Measurements from ENCODE around the gene POLN. TPM values are rescaled to one million over a fixed set of nuclear protein-coding genes. Genes with fewer than 3 reads are reported as not detected.

Gene POLN
- total RNA-seq, result 1.1 TPM

DNA sequence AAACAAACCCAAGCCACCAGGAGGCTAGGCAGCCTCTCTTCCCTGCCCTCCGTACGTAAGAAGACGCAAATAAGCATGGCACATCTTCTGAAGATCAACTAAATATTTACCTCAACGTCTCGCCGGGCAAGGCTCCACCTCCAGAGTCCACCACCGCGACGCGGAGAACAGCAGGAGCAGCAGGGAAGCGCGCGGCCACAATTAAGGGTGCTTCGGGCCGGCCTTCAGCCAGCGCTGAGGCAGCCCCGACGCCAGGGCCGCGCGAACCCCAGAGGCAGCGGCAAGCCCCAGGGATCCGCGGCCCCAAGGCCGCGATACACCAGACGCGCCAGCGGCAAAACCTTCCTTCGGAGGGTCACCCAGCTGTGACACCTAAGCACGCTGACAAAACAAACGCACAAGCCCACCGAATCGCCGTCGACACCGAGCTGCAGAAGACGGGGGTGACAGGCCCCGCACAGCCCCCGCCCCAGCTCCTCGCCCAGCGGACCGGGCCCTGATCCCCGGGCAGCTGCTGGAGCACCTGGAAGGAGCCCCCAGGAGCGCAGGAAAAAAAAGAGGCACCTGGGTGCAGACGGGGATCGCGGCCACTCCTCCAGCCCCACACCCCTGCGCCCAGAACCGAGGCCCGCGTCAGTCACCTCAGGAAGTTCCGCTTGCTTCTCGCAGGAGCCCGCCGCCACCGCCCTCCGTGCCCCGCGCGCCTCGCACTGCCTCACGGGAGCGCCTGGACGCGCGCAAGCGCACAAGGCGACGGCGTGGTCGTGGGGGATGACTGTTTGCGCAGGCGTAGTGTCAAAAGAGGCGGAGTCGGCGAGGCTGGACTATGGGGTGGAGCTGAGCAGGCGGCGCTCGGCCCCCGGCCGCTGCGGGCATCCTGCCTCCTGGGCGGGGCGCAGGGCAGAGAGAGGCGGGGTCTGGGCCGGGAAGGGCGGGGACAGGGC lies at the start of gene POLN, which contains the start of gene HAUS3:
TSS of gene POLN (minus strand) at position 712 of the 944 bp plus-strand sequence. CDS start 12,890 bp downstream, outside the sequence.
TSS of gene HAUS3 (minus strand) at position 712 of the 944 bp plus-strand sequence. CDS start 1,175 bp downstream, outside the sequence.
- peak; percentile 98 for ATAC-seq

DNA sequence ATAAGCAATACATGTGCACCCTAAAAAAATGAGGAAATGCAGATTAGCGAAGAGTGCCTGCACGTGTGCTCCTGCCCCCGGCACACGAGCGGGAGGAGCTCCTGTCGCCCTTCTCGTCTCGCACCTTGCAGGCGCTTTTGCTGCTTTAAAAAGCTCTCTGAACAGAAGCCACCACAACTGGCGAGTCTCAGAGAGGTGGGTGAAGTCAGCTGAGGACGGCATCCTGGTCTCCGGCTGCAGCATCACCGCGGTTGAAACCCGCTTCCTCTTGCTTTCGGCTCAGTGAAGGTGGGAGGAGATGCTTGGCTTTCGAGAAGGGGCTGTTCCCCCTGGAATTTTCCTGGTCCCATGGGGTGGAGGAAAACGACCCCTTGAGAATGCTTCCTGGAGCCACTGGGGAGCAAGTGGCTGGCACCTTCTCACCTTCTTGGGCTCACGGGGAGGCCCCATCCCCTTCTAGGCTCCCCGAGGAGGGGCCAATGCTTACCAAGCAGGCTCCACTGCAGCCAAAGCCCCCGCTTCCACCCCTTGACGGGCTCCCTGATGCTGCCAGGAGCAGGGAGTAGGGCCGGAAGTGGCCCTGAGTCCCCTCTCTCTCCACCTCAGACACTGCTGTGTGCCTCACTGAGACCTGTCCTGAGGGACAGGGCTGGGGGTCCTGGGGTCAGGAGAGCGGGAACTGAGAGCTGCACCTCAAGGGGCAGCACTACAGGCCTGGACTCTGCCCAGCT lies 49.2 kb upstream of the POLN start:
- peak; percentile 14 for ATAC-seq

DNA sequence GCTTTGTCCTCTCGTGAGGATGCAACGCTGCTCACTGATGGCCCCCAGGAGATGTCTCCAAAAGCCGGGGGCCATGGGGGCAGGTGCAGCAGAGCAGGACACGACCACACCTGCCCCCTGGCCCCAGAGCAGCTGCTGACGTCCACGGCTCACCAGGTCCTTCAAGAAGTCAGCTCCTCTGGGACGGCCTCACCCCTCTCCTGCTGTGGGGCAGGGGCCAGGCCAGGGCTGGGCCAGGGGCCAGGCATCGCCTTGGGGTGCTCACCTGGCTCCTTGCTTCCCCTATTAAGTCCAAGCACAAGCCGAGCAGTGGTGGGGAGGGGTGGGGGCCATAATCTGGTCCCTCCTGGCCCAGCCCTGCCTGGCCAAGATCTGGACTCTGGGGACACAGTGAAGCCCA lies 48.6 kb upstream of the POLN start:
- no peak for ATAC-seq

DNA sequence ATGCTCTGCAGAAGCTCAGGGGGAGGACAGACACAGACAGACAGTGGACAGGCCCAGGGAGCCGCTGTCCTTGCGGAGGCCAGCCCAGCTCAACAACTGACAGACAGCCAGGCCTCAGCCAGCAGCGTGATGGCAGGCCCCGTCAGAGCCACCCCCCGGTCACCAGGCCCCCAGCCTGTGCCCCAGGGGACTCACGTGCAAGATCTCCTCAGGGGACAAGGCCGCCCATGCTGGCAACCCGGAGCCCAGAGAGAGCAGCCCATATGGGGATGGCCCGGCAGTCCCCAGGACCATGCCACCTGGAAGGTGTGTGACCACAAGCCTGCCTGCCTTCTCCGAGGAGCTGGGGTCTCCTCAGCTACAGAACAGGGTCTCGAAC lies 48.0 kb upstream of the POLN start:
- no peak for ATAC-seq

DNA sequence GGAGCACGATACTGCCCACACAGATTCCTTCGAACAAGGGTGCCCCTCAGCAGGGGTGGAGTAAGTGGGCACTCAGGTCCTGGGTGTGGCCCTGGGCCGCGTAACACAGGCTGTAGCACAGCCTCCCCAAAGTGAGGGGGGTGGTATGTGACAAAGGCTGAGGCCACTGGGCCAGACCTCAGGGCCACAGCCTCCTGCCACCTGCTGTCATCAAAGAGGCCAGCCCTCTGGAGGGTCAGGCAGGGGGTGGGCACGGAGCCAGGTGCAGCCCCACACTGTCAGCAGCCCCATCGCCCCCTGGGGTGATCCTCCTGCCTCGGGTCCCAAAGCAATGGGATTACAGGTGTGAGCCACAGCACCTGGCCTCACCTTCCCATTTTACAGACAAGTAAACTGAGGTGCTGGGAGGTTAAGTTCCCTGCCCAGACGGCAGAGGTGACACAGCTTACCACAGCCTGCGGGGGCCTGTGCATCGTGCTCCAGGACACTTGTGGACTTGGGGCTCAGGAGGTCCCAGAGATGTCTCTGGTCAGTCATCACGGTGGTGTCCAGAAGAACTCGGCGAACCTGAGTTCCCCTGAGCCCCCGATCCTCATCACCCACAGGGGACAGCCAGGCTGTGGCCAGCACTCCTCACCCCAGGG lies 47.5 kb upstream of the POLN start:
- no peak for ATAC-seq

DNA sequence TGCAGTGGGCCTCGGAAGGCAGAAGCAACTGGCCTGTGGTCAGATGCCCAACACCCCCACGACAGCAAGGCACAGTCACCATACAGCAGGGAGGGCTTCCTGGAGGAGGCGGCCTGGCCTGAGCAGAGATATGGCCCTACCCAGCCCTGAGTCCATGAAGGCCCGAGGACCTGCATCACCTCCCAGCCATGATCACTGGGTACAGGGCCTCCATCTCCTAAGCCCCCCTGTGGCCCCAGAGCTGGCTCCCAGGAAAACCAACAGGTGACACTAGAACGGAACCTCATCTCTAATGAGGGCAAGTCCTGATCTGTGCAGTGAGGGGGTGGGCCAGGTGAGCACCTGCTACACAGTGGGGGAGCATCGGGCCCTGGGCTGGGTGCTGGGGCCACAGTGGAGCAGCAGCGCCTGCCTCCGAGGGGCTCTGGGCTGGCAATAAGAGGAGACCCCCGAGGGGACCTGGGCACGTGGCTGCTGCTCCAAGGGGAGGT lies 46.2 kb upstream of the POLN start:
- ATAC-seq, result no peak

DNA sequence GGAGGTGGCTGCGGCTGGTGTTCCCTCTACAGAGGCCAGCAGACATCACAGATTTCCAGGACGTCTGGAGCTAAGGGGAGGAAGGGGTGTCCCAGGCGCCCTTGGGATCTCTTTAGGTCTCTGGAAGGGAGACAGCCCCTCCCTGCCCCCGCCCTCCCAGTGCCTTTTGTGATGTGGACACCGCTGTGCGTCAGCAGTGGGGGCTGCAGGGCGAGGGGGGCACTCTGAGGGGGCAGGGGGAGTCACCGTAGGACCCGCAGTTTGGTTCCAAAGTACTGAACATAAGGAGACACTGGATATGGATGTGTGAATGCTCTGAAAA lies 45.6 kb upstream of the POLN start:
- no peak for ATAC-seq

DNA sequence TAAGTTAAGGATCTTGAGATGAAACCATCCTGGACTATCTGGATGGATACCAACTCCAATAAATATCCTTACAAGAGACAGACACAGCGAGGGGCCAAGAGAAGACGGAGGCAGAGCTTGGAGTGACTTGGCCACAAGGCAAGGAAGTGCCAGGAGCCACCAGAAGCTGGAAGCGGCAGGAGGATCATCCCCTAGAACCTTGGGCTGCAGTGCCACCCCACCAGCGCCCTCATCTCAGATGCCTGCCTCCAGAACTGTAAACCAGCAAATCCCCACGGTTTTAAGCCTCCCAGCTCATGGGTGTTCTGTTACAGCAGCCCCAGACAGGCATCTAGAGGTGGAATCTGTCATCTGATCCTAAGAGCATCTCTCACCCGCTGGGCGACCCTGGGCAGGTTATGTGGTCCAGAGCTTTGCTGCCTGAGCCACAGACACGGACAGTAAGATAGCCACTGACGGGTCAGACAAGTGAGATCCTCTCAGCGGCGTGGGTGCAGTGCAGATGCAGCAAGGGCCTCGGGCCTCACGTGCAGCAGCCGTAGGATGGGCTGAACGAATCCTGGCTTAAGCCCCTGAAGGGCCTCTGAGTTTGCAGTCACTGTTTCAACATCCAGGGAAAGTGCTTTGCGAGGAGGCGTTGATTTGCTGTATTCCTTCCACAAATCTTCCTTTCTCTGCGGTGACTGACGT lies 45.1 kb upstream of the POLN start:
- no peak for ATAC-seq

DNA sequence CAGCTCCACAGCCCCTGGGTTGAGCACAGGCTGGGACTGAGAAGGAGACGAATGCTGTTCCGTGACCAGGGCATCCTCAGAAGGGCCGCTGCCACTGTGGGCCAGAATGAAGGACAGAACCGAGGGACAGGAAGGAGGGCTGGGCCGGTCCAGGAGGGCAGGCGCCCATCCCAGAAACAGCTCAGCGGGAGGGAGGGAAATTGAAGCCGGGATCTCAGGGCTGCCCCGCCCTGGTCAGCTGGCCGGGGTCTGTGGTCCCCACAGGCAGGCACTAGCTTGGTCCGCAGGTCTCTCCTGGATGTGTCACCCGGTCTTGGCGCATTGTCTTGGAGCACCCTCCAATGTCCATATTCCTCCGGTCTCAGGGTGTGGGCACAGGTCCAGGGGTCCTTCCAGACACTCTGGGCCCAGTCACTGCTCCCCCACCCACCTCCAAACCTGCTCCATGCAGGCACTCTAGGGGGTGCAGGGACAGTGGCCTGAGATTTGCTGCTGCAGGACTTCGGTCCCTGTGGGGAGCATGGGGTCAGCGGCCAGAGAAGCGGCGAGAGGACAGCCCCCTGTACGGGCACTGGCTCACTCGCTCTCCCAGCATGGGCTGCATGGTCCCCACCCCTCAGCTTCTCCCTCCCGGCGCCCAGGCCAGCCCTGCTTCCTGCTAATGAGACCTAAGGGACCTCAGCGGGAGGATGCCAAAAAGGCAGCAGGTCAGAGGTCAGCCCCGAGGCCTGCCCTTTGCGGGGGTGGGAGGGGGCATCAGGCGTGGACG lies 43.9 kb upstream of the POLN start:
- ATAC-seq, result peak; percentile 12

DNA sequence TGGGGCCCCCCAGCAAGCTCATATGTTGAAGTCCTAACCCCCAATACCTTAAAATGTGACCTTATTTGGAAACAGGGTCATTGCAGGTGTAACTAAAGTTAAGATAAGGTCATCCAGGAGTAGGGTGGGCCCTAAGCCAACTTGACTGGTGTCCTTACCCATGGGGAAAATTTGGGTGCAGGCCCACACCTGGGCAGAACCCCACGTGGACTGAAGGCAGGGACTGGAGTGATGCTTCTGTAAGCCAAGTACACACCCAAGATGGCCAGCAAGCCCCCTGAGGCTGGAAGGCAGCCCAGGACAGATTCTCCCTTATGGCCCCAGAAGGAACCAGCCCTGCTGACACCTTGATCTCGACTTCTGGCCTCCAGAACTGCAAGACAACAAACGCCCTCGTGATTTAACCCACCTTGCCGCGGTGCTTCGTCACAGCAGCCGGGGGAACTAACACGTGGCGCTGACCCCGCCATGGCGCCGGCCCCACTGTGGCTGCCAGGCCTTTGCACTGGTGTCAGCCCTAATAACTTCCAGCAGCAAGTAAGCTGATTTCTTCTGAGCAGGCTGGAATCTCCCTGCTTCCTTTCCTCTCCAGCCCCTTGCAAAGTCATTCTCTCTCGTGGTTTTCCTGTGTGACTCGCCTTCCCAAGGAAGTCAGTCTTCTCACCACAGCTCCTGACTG lies 43.2 kb upstream of the POLN start:
- no peak for ATAC-seq

DNA sequence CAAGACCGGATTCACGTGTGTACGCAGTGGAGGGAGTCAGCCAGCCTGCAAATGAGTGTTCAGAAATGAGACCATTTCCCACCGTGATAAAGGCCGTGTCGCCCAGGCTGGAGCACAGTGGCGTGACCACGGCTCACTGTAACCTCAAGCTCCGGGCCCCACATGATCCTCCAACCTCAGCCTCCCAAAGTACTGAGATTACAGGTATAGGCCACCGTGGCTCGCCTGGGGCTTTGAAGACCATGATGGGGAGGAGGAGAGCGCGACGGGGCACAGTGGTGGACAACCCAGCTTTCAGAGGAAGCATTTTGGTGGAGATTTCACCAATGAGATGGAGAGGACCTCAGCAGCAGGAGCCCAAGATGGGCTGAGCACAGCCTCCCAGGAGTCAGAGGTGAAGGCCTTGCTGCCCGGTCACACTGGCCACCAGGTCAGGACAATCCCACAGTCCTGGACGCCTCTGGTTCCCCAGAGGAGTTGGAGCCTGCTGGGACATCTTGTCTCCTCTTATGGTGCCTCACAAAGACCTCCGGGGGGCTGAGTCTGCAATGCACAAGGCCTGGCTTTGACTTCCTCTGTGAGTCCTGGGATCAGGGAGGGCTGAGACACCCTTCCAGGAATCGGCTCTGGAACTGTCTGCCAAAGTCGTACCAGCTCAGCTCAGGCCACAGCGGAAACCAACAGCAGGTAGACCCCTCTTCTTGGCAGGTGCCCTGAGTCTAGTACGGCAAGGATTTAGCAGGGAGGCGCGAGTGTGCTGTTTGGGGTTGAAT lies 42.4 kb upstream of the POLN start:
- no peak for ATAC-seq

DNA sequence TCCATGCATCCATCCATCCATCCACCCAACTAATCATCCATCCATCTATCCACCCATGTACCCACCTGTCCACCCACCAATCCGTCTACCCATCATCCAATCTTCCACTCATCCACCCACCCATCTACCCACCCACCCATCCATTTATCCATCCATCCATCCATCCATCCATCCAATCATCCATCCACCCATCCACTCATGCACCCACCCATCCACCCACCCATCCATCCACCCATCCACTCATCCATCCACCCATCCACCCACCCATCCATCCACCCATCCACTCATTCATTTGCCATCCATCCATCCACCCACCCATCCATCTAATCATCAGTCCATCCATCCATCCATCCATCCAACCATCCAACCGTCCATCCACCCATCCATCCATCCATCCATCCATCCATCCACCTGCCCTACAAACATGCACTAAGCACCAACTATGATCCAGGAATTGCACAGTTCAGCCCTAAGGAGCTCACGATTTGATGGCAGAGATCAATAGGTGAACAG lies 41.3 kb upstream of the POLN start:
- no peak for ATAC-seq

DNA sequence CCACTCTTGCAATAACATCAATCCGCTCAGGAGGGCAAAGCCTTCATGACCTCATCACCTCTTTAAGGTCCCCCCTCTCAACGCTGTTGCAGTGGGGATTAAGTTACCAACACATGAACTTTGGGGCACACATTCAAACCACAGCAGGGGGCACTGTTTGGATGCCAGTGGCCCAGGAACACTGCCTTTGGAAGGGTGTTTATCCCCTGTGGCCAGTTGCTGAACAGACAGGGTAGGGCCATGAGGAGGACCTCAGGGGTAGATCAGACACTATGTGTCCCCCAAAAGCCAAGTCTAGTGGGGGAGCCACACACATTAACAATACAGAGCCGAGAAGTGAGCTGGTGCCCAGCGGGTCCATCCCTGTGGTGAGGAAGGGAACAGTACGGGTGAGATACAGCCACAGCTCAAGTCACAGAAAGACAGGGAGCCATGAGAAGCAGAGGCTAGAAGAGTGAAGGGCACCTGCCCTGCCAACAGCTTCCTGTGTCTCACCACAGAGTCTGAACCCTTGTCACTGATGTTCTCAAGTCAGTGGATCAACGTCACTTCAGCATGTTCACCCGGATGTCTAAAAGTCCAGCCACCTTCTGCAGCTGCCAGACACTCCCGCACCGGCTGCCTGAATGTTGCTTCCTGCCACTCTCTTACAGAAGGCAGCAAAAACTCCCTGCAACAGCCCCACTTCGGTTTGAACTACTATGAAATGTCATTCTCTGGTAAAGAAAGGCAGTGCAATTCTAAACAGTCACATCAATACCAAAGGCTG lies 39.8 kb upstream of the POLN start:
- ATAC-seq, result peak; percentile 38

DNA sequence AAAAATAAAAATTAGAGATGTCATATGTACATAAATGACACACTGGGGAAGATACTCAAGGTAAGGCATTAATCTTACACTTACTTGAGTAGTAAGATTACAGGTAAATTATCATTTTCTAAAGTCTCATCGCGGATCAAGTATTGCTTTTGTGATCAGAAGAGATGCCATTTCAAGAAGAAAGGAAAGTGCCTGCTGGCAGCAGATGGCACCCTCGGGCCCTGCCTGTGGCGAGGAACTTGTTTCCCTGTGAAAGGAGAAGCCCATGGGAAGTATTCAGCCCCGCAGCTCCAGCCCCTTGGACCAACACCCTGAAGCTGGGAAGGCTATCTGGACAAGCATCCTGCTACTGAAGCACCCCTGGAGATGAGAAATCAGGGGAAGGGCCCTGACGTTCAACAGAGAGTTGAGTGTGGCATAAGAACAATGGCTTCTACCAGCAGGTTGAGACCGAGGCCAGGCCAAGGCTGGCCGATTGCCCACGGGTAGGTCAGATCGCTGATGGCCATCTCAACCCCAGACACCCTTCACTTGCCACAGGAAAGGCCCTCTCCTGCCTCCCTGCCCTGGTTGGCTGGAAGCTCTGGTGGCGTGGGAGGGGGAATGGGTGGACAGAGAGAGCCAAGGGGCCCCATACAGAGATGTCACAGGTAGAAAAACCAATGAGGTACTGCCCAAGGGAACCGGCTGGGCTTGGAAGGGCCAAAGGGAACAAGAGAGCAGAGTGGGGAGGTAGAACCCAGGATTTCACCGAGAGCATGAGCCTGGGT lies 38.8 kb upstream of the POLN start:
- ATAC-seq, result no peak

DNA sequence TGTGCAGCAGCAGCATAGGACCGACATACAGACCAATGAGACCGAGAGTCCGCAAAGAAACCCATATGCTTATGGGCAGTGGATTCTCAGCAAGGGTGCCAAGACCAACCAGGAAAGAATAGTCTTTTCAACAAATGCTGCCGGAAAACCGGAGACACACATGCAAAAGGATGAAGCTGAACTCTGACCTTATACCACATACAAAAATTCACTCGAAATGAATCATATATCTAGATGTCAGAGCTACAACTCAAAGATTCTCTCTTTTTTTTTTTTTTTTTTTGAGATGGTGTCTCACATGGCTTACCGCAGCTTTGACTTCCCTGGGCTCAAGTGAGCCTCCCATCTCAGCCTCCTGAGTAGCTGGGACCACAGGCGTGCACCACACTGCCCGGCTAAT lies 36.0 kb upstream of the POLN start:
- ATAC-seq, result no peak

DNA sequence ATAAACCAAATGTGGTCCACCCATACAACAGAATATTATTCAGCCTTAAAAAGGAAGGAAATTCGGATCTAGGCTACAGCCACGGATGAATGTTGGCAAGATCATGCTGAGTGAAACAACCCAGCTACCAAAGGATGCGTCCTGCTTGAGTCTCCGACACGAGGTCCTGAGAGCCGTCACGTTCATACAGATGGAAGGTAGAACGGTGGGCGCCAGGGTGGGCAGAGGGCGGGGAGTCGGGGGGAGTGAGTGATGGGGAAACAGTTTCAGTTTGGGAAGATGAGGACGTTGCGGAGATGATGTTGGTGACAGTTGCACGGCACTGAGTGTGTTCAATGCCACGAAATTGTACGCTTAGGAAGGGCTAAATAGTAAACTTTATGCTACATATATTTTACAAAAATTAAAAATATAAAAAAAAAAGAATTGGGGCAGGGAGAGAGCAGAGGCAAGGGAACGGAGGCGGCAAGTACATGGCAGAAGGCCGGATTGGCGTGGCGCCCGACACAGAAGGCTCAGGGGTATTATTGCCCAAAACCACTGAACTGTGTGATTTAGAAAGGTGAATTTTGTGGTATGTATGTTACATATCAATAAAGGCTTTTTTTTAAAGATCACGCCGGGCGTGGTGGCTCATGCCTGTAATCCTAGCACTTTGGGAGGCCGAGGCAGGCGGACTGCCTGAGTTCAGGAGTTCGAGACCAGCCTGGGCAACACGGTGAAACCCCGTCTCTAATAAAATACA lies 34.8 kb upstream of the POLN start:
- ATAC-seq, result no peak

DNA sequence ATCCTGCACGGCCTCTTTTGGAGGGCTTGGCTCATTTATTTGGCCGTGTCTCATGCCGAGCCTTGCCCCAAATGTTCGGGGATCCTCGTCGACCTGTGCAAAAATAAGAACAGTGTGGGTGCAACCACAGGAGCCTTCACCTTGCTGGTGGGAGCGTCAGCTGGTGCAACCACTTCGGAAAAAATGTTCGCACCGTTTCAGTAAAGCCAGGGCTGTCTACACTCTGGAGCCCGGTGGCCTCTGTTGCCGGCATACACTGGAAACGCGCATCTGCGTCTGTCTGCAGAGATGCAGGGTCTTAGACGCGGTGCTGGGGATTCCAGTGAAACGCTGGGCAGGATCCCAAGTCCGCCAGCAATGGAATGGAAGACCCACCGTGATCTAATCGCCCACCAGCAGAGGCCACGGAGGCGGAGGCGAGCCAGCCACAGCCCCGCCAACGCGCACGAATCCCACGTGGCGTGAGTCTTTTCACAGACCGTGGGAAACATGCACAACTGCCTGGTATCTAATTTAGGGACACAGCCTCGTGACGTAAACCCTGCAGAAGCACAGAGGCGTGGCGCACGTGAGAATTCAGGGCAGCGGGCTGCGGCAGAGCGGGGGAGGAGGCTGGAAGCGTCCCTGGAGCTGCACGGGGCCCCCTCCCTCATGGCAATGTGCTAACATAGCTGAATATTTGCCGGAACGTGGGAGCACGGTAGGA lies 33.8 kb upstream of the POLN start:
- ATAC-seq, result no peak
